Measurements from ENCODE around the gene METRNL. TPM values are rescaled to one million over a fixed set of nuclear protein-coding genes. Genes with fewer than 3 reads are reported as not detected.
A peak's percentile ranks its signal among the peaks of the same experiment; 100 is the strongest.

The METRNL gene
- total RNA-seq, 1 experiment from 2014 or later, result 46.2 TPM

DNA sequence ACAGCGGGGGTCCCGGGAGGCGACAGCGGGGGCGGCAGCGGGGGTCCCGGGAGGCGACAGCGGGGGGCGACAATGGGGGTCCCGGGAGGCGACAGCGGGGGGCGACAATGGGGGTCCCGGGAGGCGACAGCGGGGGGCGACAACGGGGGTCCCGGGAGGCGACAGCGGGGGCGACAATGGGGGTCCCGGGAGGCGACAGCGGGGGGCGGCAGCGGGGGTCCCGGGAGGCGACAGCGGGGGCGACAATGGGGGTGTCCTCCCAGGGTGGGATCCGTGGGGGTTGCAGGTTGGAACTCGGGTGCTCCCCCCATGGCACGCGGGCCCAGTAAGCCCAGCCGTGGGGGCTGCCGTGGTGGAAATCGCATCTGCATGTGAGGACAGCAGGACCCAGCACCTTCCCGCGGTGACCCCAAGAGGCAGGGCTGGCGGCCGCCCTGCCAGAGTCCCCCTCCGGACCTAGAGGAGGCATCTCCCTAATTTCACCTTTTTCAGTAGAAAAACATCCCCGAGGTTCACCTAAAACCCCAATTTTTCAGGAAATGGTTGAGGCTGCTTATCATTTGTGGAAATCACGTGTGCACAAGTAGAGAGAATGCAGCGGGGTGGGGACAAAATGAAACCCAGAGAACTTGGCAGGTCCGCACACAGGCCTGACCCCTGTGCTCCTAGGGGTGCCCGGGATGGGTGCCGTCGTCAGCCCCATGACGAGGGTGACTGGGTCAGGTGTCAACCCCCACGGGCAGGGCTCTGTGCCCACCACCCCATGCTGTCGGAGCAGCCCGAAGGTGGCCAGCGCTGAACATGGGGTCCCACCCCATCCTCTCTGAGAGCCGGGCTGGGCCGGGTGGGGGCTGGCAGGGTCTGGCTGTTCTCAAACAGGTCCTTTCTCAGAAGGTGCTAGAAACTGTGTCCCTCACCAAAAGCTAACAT is 10.5 kb upstream of the METRNL start:
- H3K27me3 ChIP-seq, result no peaks in the 10 kb centered on the region

DNA sequence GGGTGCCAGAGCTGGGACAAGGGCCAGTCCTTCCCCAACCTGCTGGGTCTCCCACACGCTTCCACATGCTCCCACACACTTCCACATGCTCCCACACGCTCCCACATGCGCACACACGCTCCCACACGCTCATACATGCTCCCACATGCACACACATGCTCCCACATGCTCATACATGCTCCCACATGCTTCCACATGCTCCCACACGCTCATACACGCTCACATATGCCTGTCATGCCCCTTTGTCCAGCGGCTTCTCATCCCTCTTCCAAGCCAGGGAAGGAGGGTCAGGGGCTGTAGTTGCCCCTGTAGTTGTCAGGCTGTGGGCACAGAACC is 9.9 kb upstream of the METRNL start:
- H3K27me3 ChIP-seq, result no peaks in the 10 kb centered on the region
- DNase-seq, result no peak
- H3K36me3 ChIP-seq, result no peaks in the 10 kb centered on the region
- H3K9me3 ChIP-seq (replicated peaks), result peaks cover 6% of the 10 kb centered on the region; the same call in 1 of the 2 replicates
- peaks cover 5% of the 10 kb centered on the region; the same call in 1 of the 2 replicates for H3K4me1 ChIP-seq
- no peak overlapping the region for H3K4me3 ChIP-seq
- H3K27ac ChIP-seq, result no peak overlapping the region

More for the DNA sequence above, 10.5 kb upstream of the METRNL start:
- DNase-seq, result no peak
- Histone ChIP-seq H3K4me3 (no peak overlapping the region), H3K36me3 (no peaks in the 10 kb centered on the region), H3K27ac (no peak overlapping the region), H3K4me1 (peaks cover 5% of the 10 kb centered on the region; the same call in 1 of the 2 replicates), H3K9me3 (replicated peaks) (peaks cover 6% of the 10 kb centered on the region; the same call in 1 of the 2 replicates)

DNA sequence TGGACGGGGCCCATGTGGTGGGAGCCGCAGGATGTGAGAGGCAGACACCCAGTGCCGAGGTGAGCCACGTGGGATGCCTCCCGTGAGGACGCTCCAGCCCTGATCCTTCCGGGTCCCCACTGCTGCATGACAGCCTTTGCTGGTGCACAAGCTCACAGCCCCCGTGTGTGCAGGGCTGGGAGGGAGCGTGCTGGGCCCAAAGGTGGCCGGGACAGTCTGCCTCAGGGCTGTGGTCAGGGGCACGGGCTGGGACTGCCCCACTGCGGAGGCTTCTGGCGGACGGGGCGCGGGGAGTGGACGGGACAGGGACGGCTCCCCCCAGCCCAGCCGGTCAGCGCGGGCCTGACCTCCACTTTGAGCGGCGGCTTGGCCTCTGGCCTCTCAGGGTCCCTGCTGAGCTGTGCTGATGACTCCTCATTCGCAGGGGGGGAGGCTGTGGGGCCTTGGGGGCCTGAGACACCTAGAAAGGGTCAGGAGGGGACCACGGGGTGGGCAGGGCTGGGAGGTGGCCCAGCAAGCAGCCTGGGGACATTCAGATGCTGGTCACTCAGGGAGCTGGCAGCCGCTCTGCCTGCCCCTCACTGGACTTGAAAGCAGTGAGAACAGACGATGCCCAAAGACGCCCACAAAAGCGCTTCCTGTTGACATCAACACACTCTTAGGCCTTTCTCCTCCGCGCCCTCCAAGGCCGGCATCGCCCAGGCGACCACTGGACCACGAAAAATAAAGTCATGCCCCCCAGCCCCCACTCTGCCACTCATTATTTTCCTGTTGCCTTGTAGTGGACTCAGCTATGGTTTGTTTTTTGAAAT is 9.3 kb upstream of the METRNL start:
- H3K36me3 ChIP-seq, result no peaks in the 10 kb centered on the region
- H3K4me3 ChIP-seq, result no peak overlapping the region
- no peak for DNase-seq
- no peaks in the 10 kb centered on the region for H3K27me3 ChIP-seq
- peaks cover 5% of the 10 kb centered on the region; the same call in 1 of the 2 replicates for H3K9me3 ChIP-seq (replicated peaks)
- H3K27ac ChIP-seq, result no peak overlapping the region
- peaks cover 11% of the 10 kb centered on the region; the same call in 1 of the 2 replicates for H3K4me1 ChIP-seq

DNA sequence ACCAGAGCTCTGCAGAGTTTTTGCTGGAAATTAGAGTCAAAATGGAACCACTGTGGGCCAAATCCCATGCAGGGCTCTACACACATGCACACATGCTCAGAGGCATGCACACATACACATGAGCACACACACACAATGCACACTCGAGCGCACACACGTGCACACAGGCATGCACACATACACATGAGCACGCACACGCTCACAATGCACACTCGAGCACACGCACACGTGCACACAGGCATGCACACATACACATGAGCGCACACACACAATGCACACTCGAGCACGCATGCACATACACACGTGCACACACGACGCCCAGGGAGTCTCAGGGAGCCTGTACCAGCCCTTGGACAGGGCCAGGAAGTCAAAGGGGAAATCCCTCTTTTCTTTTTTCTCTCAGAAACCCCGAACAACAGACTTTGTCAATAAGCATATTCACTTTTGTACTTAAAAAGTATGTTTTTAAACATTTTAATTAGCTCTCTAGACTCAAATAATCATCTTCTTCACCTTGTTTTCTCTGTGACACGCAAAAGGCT is 8.5 kb upstream of the METRNL start:
- H3K27ac ChIP-seq, result no peak overlapping the region
- no peak for DNase-seq
- H3K4me3 ChIP-seq, result no peak overlapping the region
- peaks cover 14% of the 10 kb centered on the region; the same call in 1 of the 2 replicates for H3K4me1 ChIP-seq
- no peaks in the 10 kb centered on the region for H3K27me3 ChIP-seq
- no peaks in the 10 kb centered on the region; the same call in 1 of the 2 replicates for H3K9me3 ChIP-seq (replicated peaks)
- H3K36me3 ChIP-seq, result no peaks in the 10 kb centered on the region

DNA sequence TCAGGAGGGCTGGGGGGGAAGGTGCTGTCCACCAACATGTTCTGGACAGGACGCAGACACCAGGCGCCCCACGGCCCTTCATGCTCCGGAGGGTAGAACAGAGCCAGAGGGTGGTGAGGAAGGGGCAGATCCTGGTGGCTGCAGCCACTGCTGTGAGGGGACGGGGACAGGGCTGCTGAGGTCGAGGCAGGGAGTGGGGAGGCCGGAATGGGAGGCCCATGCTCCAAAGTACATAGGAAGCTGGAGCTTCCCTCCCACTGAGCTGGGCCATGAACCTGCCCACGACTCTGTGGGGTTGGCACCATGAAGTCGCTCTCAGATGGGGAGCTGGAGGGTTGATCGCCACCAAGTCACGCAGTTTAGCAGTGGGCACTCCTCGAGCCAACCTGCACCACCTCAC is 8.0 kb upstream of the METRNL start:
- Histone ChIP-seq H3K4me3 (no peak overlapping the region), H3K27ac (no peak overlapping the region), H3K27me3 (no peaks in the 10 kb centered on the region), H3K4me1 (peaks cover 14% of the 10 kb centered on the region; the same call in 1 of the 2 replicates), H3K36me3 (no peaks in the 10 kb centered on the region), H3K9me3 (replicated peaks) (no peaks in the 10 kb centered on the region)
- no peak for DNase-seq

DNA sequence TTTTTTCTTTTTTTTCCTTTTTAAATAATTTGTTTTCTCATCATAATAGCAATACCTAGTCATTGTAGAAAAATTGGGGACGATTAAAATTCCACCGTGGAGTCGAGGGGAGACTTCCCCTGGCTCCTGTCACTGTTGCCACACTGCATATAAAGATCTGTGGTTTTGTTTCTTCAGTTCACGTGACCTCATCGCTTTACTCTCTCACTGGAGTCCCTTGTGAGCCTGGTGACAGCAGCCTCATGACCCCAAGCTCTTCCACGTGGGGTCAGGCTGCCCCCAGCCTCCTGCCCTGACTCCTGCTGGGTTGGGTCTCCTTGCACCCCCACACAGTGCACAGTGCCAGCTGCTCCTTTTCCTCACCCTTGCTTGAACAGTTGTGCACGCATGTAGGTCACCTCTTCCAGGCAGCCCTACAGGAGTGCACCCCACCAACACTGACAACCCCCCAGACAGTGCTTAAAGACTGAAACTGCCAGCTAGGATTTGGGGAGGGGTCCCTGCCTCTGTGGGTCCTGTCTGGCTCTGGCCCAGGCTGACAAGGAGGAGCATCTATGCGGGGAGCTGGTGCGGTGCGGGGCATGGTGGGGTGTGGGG is 7.3 kb upstream of the METRNL start:
- Histone ChIP-seq H3K9me3 (replicated peaks) (no peaks in the 10 kb centered on the region), H3K4me3 (no peak overlapping the region), H3K36me3 (no peaks in the 10 kb centered on the region), H3K27me3 (no peaks in the 10 kb centered on the region), H3K27ac (no peak overlapping the region), H3K4me1 (peaks cover 14% of the 10 kb centered on the region; the same call in 1 of the 2 replicates)
- peak in 1 of 2 experiments; percentile 43 for DNase-seq

DNA sequence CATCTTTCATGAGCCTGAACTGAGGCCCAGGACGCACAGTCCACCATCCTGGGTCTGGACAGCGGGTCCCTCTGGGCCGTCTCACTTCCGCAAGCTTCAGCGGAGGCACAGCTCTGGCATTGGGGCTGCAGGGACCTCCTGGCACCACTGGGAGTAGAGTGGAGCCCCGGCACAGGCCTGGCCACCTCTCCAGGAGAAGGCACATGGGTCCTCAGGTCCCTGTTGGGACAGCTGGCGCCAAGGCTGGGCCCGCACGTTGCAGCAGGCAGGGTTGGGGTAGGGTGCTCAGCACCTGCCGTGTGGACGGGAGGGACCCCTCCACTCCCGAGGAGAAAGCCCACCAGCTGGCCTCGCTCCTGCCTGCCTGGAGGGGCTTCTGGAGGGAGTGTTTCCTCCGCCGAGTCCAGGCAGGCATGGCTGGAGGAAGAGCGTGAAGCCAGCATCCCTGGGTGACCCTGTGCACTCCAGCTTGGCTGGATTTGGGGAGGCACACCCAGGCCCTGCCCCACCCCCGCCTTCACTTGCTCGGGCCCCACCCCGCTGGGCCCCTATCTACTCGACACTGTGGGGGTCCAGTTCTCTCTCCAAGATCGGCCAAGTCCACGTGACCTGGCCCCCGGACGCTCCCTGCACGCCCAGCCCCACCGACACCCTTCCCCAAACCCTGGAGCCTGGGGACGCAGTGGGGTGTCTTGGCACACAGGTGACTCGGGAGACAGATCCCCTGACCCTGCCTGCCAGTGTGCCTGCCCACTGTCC is 6.6 kb upstream of the METRNL start:
- Histone ChIP-seq H3K27me3 (no peaks in the 10 kb centered on the region), H3K36me3 (no peaks in the 10 kb centered on the region), H3K4me3 (no peak overlapping the region), H3K9me3 (replicated peaks) (no peaks in the 10 kb centered on the region), H3K27ac (no peak overlapping the region), H3K4me1 (peaks cover 14% of the 10 kb centered on the region; the same call in 1 of the 2 replicates)
- no peak for DNase-seq

DNA sequence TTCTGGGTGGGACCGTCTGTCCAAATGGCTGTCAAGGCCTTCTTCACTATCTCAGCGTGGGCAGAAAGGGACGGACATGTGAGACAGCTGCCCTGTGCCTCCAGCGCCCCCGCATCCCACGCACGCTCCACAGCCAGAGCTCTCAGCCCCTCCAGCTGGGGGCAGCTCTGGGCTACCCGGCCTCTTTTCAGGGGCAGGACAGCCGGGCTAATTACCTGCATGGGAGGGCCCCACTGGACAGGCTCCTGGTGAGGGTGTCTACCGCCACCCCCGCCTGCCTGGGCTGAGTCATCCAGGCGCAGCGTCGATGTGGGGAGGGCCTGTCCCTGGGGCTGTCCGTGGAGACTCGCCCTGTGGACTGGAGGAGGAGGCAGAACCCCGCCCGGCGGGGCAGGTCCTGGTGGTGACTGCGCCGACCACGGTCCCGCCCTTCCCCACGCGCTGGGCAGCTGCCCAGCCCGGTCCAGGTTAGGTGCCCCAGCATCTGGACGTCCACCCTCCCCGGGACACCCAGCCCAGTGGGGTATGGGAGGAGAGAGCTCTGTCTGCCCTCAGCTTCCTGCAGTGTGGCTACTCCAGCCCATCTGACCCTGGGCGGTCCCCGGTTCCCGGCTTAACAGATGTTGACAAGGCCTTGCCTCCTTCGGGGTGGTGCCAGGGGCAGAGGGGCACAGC is 5.9 kb upstream of the METRNL start:
- Histone ChIP-seq H3K36me3 (no peaks in the 10 kb centered on the region), H3K27me3 (no peaks in the 10 kb centered on the region), H3K4me1 (peaks cover 14% of the 10 kb centered on the region; the same call in 1 of the 2 replicates), H3K9me3 (replicated peaks) (no peaks in the 10 kb centered on the region), H3K4me3 (peak overlapping the region; percentile 7), H3K27ac (no peak overlapping the region)
- DNase-seq, result peak; percentile 52 to 57

DNA sequence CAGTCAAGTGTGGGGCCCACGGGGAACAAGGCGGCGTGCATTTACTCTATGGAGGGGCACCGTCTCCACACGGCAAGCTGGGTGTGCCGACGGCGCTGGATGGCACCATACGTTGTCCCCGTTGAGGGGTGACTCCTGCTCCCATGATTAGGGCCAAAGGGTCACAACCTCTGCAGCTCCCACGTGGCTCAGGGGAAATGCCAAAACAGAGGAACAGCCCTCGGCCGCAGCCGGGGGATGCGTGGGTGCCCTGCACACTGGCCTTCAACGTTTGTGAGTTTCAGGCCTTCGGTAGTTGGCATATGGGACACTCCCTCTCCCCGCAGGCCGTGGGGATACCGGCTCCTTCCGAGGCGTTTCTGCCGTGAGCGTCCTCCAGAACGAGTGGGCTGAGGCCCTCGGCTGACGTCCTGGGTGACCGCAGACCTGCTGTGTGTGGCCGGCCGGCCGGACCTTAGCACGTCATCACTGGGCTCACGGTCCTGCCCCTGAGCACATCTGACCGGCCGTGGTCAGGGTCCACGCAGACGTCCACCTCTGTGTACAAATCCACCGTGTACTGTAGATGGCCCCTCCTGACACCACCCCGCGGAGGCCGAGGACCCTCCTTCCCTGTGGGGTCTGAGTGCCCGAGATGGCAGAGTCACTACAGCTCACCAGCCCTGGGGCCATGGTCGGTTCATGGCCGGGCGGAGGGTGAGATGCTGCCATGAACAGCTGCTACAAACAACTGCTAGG is 4.8 kb upstream of the METRNL start:
- peaks cover 14% of the 10 kb centered on the region; the same call in 1 of the 2 replicates for H3K4me1 ChIP-seq
- no peak overlapping the region for H3K27ac ChIP-seq
- peak in 1 of 2 experiments; percentile 62 for DNase-seq
- H3K4me3 ChIP-seq, result no peak overlapping the region
- no peaks in the 10 kb centered on the region for H3K36me3 ChIP-seq
- no peaks in the 10 kb centered on the region for H3K27me3 ChIP-seq
- no peaks in the 10 kb centered on the region for H3K9me3 ChIP-seq (replicated peaks)

DNA sequence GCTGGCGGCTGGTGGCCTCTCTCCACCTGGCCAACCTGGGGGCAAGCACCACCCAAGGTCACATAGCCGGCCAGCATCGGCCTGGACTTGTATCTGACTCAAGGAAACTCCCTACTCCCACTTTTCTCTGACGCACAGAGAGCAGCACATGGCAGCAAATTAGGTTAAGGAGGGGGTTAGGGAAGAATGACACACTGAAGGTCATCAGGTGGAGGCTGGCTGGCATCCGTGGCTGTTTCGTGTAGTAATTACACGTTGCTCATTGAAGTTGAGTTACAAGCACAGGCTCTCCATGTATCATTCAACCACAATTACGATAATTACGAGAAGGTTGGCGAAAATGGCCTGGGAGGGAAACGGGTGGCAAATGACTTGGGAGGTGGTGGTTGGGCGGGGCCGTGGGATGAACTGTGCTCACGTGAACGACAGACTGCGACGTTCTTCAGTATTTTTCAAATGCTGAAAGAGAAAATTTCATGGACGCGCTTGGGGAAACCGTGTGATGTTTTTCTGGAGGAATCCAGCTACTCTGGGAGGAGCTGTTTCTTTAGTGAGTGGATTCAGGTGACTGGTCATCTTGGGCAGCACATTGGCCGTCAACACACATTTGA is 4.0 kb upstream of the METRNL start:
- H3K4me1 ChIP-seq, result peaks cover 14% of the 10 kb centered on the region; the same call in 1 of the 2 replicates
- no peak overlapping the region for H3K27ac ChIP-seq
- no peaks in the 10 kb centered on the region for H3K36me3 ChIP-seq
- no peak for DNase-seq
- H3K4me3 ChIP-seq, result no peak overlapping the region
- no peaks in the 10 kb centered on the region for H3K9me3 ChIP-seq (replicated peaks)
- H3K27me3 ChIP-seq, result no peaks in the 10 kb centered on the region

DNA sequence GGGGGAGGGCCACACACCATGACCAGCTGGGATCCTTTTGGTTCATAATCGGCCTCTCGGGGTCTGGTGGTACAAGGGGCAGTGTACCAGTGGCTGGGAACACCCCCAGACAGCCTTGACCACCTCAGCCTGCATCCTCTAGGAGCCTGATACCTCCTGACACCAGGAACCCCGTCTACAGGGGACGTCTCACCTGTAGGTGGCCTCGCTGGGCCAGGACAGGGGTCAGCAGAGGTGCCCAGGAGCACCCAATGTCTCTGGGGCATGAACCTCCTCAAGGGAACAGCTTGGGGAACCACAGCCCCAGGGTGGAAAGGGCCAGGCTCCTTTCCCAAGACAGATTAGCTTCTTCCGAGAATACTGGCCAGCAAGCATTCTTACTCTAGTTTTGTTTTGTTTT is 2.5 kb upstream of the METRNL start:
- no peak overlapping the region for H3K4me3 ChIP-seq
- no peak for DNase-seq
- H3K27ac ChIP-seq, result no peak overlapping the region
- H3K36me3 ChIP-seq, result peaks cover 8% of the 10 kb centered on the region
- H3K9me3 ChIP-seq (replicated peaks), result no peaks in the 10 kb centered on the region
- peaks cover 22% of the 10 kb centered on the region; the same call in 1 of the 2 replicates for H3K4me1 ChIP-seq
- H3K27me3 ChIP-seq, result no peaks in the 10 kb centered on the region

DNA sequence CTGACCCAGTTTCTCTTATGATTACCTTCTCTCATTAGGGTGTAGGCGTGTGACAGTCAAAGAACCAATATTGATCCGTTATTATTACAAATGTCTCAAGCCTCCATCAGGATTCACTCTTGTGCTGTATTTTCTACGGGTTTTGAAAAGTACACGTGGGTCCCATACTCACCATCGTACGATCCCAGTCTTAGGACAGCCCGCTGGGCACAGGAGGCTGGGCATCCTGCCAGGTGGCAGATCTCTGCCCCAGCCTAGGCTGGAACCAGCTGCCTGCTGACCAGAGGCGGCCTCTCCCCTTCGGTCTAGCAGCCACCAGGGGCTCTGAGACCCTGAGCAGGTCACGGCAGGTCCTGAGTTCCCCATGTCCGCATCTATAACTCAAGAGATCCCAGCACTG is 2.0 kb upstream of the METRNL start:
- no peaks in the 10 kb centered on the region for H3K27me3 ChIP-seq
- H3K4me3 ChIP-seq, result no peak overlapping the region
- H3K36me3 ChIP-seq, result peaks cover 10% of the 10 kb centered on the region
- DNase-seq, result no peak
- H3K4me1 ChIP-seq, result peaks cover 27% of the 10 kb centered on the region
- H3K27ac ChIP-seq, result no peak overlapping the region
- H3K9me3 ChIP-seq (replicated peaks), result no peaks in the 10 kb centered on the region

Measured in SJCRH30 (cell line).